ENCODE measurements around the gene SLC29A3.

The SLC29A3 gene

DNA sequence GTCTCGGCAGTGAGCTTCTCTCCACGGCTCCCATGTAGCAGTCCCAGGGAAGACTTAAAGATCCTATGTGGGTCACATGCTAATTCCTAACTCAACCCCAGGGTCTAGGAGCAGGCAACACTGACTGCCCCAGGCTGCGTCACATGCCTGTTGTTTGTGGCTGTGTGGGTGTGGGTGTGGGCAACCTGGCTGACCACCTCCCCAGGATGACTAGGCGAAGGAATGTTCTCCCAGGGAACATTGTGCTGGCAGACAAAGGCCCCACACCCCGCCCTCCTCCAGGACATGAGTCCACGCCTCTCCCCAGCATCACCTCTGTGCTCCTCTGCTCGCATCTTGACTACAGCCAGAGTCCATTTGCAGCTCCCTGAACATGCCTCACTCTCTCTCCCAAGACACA is 30.3 kb downstream of the SLC29A3 start:
- TF ChIP-seq EZH2phosphoT487 (conservative IDR thresholded peaks at IDR 0.05; ENCODE audit: low read length) = no peak
- TF ChIP-seq, protein P1, sequence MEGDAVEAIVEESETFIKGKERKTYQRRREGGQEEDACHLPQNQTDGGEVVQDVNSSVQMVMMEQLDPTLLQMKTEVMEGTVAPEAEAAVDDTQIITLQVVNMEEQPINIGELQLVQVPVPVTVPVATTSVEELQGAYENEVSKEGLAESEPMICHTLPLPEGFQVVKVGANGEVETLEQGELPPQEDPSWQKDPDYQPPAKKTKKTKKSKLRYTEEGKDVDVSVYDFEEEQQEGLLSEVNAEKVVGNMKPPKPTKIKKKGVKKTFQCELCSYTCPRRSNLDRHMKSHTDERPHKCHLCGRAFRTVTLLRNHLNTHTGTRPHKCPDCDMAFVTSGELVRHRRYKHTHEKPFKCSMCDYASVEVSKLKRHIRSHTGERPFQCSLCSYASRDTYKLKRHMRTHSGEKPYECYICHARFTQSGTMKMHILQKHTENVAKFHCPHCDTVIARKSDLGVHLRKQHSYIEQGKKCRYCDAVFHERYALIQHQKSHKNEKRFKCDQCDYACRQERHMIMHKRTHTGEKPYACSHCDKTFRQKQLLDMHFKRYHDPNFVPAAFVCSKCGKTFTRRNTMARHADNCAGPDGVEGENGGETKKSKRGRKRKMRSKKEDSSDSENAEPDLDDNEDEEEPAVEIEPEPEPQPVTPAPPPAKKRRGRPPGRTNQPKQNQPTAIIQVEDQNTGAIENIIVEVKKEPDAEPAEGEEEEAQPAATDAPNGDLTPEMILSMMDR (IDR thresholded peaks at IDR 0.05; ENCODE audit: insufficient read depth, low read length, poor library complexity, severe bottlenecking) = no peak
- H3K4me3 ChIP-seq (ENCODE audit: insufficient read depth, low read length, poor library complexity, severe bottlenecking) = no peak overlapping the region
- H4K20me1 ChIP-seq (ENCODE audit: low read depth, low read length) = no peaks in the 10 kb centered on the region
- no peaks in the 10 kb centered on the region for H3F3A ChIP-seq (ENCODE audit: insufficient read depth)
- H3K27me3 ChIP-seq (ENCODE audit: low read length) = no peaks in the 10 kb centered on the region
- no peak overlapping the region for H3K4me2 ChIP-seq (ENCODE audit: low read depth, low read length, poor library complexity, severe bottlenecking)
- H3K9me3 ChIP-seq (ENCODE audit: insufficient read depth, low read length) = no peaks in the 10 kb centered on the region
- no peaks in the 10 kb centered on the region for H3K36me3 ChIP-seq (ENCODE audit: low read length)
- no peaks in the 10 kb centered on the region for H3K9me2 ChIP-seq (replicated peaks; ENCODE audit: insufficient read depth, low read length)
- H3K9ac ChIP-seq (ENCODE audit: low read length) = no peak overlapping the region
- no peak overlapping the region for H2AFZ ChIP-seq (ENCODE audit: low read depth, low read length, severe bottlenecking)
- no peak overlapping the region for H3K27ac ChIP-seq (ENCODE audit: low read depth, low read length)
- H3K79me2 ChIP-seq (ENCODE audit: insufficient read depth, low read length) = no peaks in the 10 kb centered on the region

DNA sequence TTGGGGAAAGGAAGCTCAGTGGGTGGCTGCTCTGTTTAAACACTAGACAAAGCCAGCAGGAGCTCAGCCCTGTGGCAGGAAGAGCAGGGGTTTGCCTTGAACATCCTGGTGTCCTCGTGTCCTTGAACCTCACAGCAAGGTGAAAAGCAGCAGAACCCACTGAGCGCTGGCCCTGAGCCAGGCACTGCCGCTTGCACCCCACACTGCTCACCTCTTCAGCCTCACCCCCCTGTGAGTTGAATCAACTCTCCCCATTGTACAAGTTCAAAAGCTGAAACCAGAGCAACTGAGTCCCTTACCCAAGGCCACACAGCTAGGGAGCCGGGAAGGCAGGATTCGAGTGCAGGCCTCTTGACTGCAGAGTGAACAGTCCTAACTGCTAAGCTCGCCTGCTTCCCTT is 32.0 kb downstream of the SLC29A3 start:
- Histone ChIP-seq H3K4me2 (ENCODE audit: low read depth, low read length, poor library complexity, severe bottlenecking) (no peak overlapping the region), H2AFZ (ENCODE audit: low read depth, low read length, severe bottlenecking) (no peak overlapping the region), H3K9me3 (ENCODE audit: insufficient read depth, low read length) (no peaks in the 10 kb centered on the region), H3K9ac (ENCODE audit: low read length) (no peak overlapping the region), H3F3A (ENCODE audit: insufficient read depth) (no peaks in the 10 kb centered on the region), H3K27me3 (ENCODE audit: low read length) (no peaks in the 10 kb centered on the region), H3K79me2 (ENCODE audit: insufficient read depth, low read length) (no peaks in the 10 kb centered on the region), H3K4me3 (ENCODE audit: insufficient read depth, low read length, poor library complexity, severe bottlenecking) (no peak overlapping the region), H4K20me1 (ENCODE audit: low read depth, low read length) (no peaks in the 10 kb centered on the region), H3K9me2 (replicated peaks; ENCODE audit: insufficient read depth, low read length) (no peaks in the 10 kb centered on the region), H3K36me3 (ENCODE audit: low read length) (no peaks in the 10 kb centered on the region), H3K27ac (ENCODE audit: low read depth, low read length) (no peak overlapping the region)
- no peak for TF ChIP-seq EZH2phosphoT487 (conservative IDR thresholded peaks at IDR 0.05; ENCODE audit: low read length)

DNA sequence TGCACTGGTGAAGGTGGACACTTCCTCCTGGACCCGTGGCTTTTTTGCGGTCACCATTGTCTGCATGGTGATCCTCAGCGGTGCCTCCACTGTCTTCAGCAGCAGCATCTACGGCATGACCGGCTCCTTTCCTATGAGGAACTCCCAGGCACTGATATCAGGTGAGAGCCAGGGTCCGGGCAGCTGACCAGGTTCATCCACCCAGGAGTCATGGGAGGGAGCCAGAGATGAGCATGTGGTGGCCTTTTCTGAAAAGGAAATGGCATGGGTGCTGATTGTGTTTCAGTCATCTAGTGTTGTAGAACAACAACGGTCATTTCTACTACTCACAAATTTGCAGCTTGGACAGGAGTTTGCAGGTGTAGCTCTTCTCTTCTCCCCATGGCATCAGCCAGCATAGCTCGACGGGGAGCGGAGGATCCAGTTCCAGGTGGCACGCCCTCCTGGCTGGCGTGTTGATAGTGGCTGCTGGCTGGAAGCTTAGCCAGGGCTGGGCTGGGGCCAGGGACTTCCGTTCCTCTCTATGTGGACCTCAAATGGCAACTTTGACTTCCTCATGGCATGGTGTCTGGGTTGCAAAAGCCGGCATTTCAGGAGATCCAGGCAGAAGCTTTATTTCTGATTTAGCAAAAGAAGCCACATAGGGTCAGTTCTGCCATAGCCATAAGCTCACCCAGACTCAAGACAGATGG is 32.7 kb downstream of the SLC29A3 start:
- no peaks in the 10 kb centered on the region for H3F3A ChIP-seq (ENCODE audit: insufficient read depth)
- no peak overlapping the region for H3K27ac ChIP-seq (ENCODE audit: low read depth, low read length)
- no peaks in the 10 kb centered on the region for H3K36me3 ChIP-seq (ENCODE audit: low read length)
- H3K9me3 ChIP-seq (ENCODE audit: insufficient read depth, low read length) = no peaks in the 10 kb centered on the region
- no peaks in the 10 kb centered on the region for H4K20me1 ChIP-seq (ENCODE audit: low read depth, low read length)
- H3K4me3 ChIP-seq (ENCODE audit: insufficient read depth, low read length, poor library complexity, severe bottlenecking) = no peak overlapping the region
- no peak for TF ChIP-seq EZH2phosphoT487 (conservative IDR thresholded peaks at IDR 0.05; ENCODE audit: low read length)
- TF ChIP-seq, protein P1 (IDR thresholded peaks at IDR 0.05; ENCODE audit: insufficient read depth, low read length, poor library complexity, severe bottlenecking) = no peak
- no peak overlapping the region for H3K9ac ChIP-seq (ENCODE audit: low read length)
- H3K27me3 ChIP-seq (ENCODE audit: low read length) = no peaks in the 10 kb centered on the region
- no peaks in the 10 kb centered on the region for H3K9me2 ChIP-seq (replicated peaks; ENCODE audit: insufficient read depth, low read length)
- no peak overlapping the region for H2AFZ ChIP-seq (ENCODE audit: low read depth, low read length, severe bottlenecking)
- no peaks in the 10 kb centered on the region for H3K79me2 ChIP-seq (ENCODE audit: insufficient read depth, low read length)
- H3K4me2 ChIP-seq (ENCODE audit: low read depth, low read length, poor library complexity, severe bottlenecking) = no peak overlapping the region

- Histone ChIP-seq H3K79me2 (ENCODE audit: insufficient read depth, low read length) (no peaks in the 10 kb centered on the region), H4K20me1 (ENCODE audit: low read depth, low read length) (no peaks in the 10 kb centered on the region), H3K4me3 (ENCODE audit: insufficient read depth, low read length, poor library complexity, severe bottlenecking) (no peak overlapping the region), H3K9me2 (replicated peaks; ENCODE audit: insufficient read depth, low read length) (no peaks in the 10 kb centered on the region), H3K36me3 (ENCODE audit: low read length) (no peaks in the 10 kb centered on the region), H3K27ac (ENCODE audit: low read depth, low read length) (no peak overlapping the region), H2AFZ (ENCODE audit: low read depth, low read length, severe bottlenecking) (no peak overlapping the region), H3K9ac (ENCODE audit: low read length) (no peak overlapping the region), H3K9me3 (ENCODE audit: insufficient read depth, low read length) (no peaks in the 10 kb centered on the region), H3F3A (ENCODE audit: insufficient read depth) (no peaks in the 10 kb centered on the region), H3K4me2 (ENCODE audit: low read depth, low read length, poor library complexity, severe bottlenecking) (no peak overlapping the region), H3K27me3 (ENCODE audit: low read length) (no peaks in the 10 kb centered on the region)
- TF ChIP-seq, protein P1 (IDR thresholded peaks at IDR 0.05; ENCODE audit: insufficient read depth, low read length, poor library complexity, severe bottlenecking) = no peak
- no peak for TF ChIP-seq EZH2phosphoT487 (conservative IDR thresholded peaks at IDR 0.05; ENCODE audit: low read length)
Measured at GRCh38 chr10:71353639-71354038, 34.6 kb downstream of the SLC29A3 start.
